PC-9 (cell line): ENCODE data around the gene KIF17. TPM values are rescaled to one million over a fixed set of nuclear protein-coding genes. Genes with fewer than 3 reads are reported as not detected.
A peak's percentile ranks its signal among the peaks of the same experiment; 100 is the strongest.

Experiments
- BruUV-seq: library from RNA; stranded (reverse); fragments of 400-500 nt; replicated peaks from 2 replicates; lab custom pipeline; 2021; lab: Mats Ljungman, UMichigan
- CTCF ChIA-PET: fragments of 300-600 bp; sonication (Branson Sonifier 250); formaldehyde crosslinking; loops from one replicate; lab custom pipeline; 2022; ENCODE audit warnings: antibody characterized with exemption; lab: Charles Lee
- POLR2A ChIA-PET: fragments of 300-600 bp; sonication (Branson Sonifier 250); formaldehyde crosslinking; loops from one replicate; lab custom pipeline; 2022; ENCODE audit warnings: antibody characterized with exemption; ENCODE audit not compliant: unreplicated experiment; lab: Charles Lee
- DNase-seq, 2 experiments: peaks; one replicate each; pipeline versions ENCODE4 v3.0.0 to v3.0.0-alpha.2; 2015 to 2022; ENCODE audit warnings: mixed read lengths in 1 of 2
- H2AFZ ChIP-seq: fragments of 200-600 bp; sonication (generic); 2 replicates; pipeline ENCODE4 v1.8.1; 2017; ENCODE audit warnings: antibody characterized with exemption
- H3F3A ChIP-seq: fragments of 200-600 bp; sonication (generic); 2 replicates; pipeline ENCODE4 v1.8.1; 2017; ENCODE audit warnings: antibody characterized with exemption, mild to moderate bottlenecking, low read depth; ENCODE audit not compliant: insufficient read depth
- H3K27ac ChIP-seq: fragments of 200-600 bp; sonication (generic); 2 replicates; pipeline ENCODE4 v1.6.1; 2016; ENCODE audit warnings: mixed run types
- H3K27me3 ChIP-seq: fragments of 200-600 bp; sonication (generic); 2 replicates; pipeline ENCODE4 v1.6.1; 2016; ENCODE audit warnings: low read depth, mixed run types; ENCODE audit not compliant: insufficient read depth
- H3K36me3 ChIP-seq: fragments of 200-600 bp; sonication (generic); 2 replicates; pipeline ENCODE4 v1.6.1; 2016; ENCODE audit warnings: low read depth, mixed run types
- H3K4me1 ChIP-seq: fragments of 200-600 bp; sonication (generic); replicated peaks from 2 replicates; pipeline ENCODE4 v1.6.1; 2016; ENCODE audit warnings: mixed run types; ENCODE audit not compliant: insufficient read depth
- H3K4me2 ChIP-seq: fragments of 200-600 bp; sonication (generic); 2 replicates; pipeline ENCODE4 v1.6.1; 2017; ENCODE audit warnings: mixed run types
- H3K4me3 ChIP-seq: fragments of 200-600 bp; sonication (generic); 2 replicates; pipeline ENCODE4 v1.6.1; 2016; ENCODE audit warnings: mixed run types
- H3K79me2 ChIP-seq: fragments of 200-600 bp; sonication (generic); 2 replicates; pipeline ENCODE4 v1.6.1; 2017; ENCODE audit warnings: low read depth, mixed run types
- H3K9me2 ChIP-seq: fragments of 200-600 bp; sonication (generic); 2 replicates; pipeline ENCODE4 v1.8.1; 2017; ENCODE audit warnings: mild to moderate bottlenecking; ENCODE audit not compliant: insufficient read depth
- H3K9me3 ChIP-seq: fragments of 200-600 bp; sonication (generic); 2 replicates; pipeline ENCODE4 v1.8.1; 2016; ENCODE audit warnings: low read depth; ENCODE audit not compliant: insufficient read depth
- H4K20me1 ChIP-seq: fragments of 200-600 bp; sonication (generic); 2 replicates; pipeline ENCODE4 v1.8.1; 2017; ENCODE audit not compliant: insufficient read depth
- EZH2 ChIP-seq: fragments of 200-600 bp; sonication (generic); IDR thresholded peaks from 2 replicates; pipeline ENCODE4 v1.8.0; 2017; ENCODE audit warnings: antibody characterized with exemption, low read depth
- intact Hi-C: fragments of 100-400 bp; cut with micrococcal nuclease; formaldehyde crosslinking; loops from one replicate; pipeline ENCODE4 v1.10.0; 2022; ENCODE audit not compliant: unreplicated experiment
- total RNA-seq: library from RNA; stranded (reverse); gene quantifications from 2 replicates; pipeline ENCODE4 v1.2.3, GENCODE V29; 2021
- TF ChIP-seq, protein P1 (sequence below): fragments of 200-600 bp; sonication (generic); conservative IDR thresholded peaks from 2 replicates; pipeline ENCODE4 v1.6.1; 2017; ENCODE audit warnings: mixed run types, antibody characterized with exemption, mild to moderate bottlenecking, moderate library complexity

The KIF17 gene
- total RNA-seq, 1 experiment from 2014 or later = 1.2 TPM

DNA sequence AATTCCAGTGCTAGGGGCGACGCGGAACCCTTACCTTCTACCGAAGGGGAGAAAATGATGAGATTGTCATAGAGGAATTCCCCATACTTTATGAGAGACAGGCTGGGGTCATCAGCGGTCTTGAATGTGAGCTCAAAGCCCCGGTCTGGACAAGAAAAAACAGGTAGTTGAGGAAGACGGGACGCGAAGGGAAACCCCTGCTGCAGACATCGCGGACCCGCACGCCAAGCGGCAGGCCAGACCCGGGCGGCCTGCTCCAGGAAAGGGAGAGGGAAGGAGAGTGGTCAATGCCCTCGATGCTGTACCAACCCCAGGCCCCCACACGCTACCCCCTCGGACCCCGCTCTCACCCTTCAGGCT, 57.0 kb downstream of the KIF17 start:
- Histone ChIP-seq H3K4me2 (peak overlapping the region; percentile 90), H3K79me2 (peaks cover 52% of the 10 kb centered on the region), H4K20me1 (peaks cover 9% of the 10 kb centered on the region; the same call in 1 of the 2 replicates), H3K4me3 (peak overlapping the region; percentile 92), H3K9me2 (no peaks in the 10 kb centered on the region), H2AFZ (peak overlapping the region; percentile 84), H3K9me3 (no peaks in the 10 kb centered on the region), H3K27ac (no peak overlapping the region), H3K4me1 (peaks cover 11% of the 10 kb centered on the region), H3K27me3 (no peaks in the 10 kb centered on the region), H3K36me3 (no peaks in the 10 kb centered on the region; the same call in 1 of the 2 replicates), H3F3A (no peaks in the 10 kb centered on the region; the same call in 1 of the 2 replicates)
- BruUV-seq = no TSS peak
- TF ChIP-seq EZH2 = no peak
- TF ChIP-seq, protein P1, sequence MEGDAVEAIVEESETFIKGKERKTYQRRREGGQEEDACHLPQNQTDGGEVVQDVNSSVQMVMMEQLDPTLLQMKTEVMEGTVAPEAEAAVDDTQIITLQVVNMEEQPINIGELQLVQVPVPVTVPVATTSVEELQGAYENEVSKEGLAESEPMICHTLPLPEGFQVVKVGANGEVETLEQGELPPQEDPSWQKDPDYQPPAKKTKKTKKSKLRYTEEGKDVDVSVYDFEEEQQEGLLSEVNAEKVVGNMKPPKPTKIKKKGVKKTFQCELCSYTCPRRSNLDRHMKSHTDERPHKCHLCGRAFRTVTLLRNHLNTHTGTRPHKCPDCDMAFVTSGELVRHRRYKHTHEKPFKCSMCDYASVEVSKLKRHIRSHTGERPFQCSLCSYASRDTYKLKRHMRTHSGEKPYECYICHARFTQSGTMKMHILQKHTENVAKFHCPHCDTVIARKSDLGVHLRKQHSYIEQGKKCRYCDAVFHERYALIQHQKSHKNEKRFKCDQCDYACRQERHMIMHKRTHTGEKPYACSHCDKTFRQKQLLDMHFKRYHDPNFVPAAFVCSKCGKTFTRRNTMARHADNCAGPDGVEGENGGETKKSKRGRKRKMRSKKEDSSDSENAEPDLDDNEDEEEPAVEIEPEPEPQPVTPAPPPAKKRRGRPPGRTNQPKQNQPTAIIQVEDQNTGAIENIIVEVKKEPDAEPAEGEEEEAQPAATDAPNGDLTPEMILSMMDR = no peak
- intact Hi-C loops = no loop called here
- DNase-seq = no peak
- ChIA-PET CTCF (no interaction called here), POLR2A (interaction anchor here (0.6 kb wide), 2 partner anchors 388 to 601 kb away, joined by 4 to 6 read pairs; no protein-coding TSS in a partner anchor)

DNA sequence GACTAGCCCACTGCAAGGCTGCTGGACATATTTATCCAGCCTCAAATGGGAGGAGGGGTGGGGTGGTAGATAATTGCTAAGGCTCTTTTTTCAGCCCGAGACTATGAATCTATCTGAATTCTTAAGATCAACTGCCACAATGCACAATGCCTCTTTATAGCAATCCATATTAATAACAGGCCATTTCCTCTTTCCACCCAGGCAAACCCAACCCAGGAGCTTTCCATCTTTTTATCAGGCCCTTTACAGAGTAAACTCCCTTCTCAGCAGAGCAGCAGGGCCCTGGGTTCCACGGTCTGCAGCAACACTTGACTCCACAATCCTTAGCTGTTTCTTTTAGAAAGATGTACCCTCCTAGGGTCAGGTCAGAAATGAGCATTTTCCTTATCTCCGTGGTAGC, 57.4 kb downstream of the KIF17 start:
- no peak for DNase-seq
- no peaks in the 10 kb centered on the region for H3K9me2 ChIP-seq
- H4K20me1 ChIP-seq = peaks cover 9% of the 10 kb centered on the region; the same call in 1 of the 2 replicates
- H3F3A ChIP-seq = no peaks in the 10 kb centered on the region; the same call in 1 of the 2 replicates
- CTCF ChIA-PET = interaction anchor here (0.6 kb wide), 1 partner anchor 138 kb away, joined by 10 read pairs; no protein-coding TSS in a partner anchor
- H2AFZ ChIP-seq = peak overlapping the region; percentile 84
- TSS peak; percentile 64 for BruUV-seq
- TF ChIP-seq, protein P1 = no peak
- no peak for TF ChIP-seq EZH2
- peaks cover 52% of the 10 kb centered on the region for H3K79me2 ChIP-seq
- H3K9me3 ChIP-seq = no peaks in the 10 kb centered on the region
- peaks cover 11% of the 10 kb centered on the region for H3K4me1 ChIP-seq
- no peak overlapping the region for H3K27ac ChIP-seq
- POLR2A ChIA-PET = interaction anchor here (0.6 kb wide), 1 partner anchor 389 kb away, joined by 4 read pairs; no protein-coding TSS in a partner anchor
- H3K4me3 ChIP-seq = peak overlapping the region; percentile 92
- no peaks in the 10 kb centered on the region for H3K27me3 ChIP-seq
- no peaks in the 10 kb centered on the region; the same call in 1 of the 2 replicates for H3K36me3 ChIP-seq
- intact Hi-C loops = no loop called here
- peak overlapping the region; percentile 90 for H3K4me2 ChIP-seq

DNA sequence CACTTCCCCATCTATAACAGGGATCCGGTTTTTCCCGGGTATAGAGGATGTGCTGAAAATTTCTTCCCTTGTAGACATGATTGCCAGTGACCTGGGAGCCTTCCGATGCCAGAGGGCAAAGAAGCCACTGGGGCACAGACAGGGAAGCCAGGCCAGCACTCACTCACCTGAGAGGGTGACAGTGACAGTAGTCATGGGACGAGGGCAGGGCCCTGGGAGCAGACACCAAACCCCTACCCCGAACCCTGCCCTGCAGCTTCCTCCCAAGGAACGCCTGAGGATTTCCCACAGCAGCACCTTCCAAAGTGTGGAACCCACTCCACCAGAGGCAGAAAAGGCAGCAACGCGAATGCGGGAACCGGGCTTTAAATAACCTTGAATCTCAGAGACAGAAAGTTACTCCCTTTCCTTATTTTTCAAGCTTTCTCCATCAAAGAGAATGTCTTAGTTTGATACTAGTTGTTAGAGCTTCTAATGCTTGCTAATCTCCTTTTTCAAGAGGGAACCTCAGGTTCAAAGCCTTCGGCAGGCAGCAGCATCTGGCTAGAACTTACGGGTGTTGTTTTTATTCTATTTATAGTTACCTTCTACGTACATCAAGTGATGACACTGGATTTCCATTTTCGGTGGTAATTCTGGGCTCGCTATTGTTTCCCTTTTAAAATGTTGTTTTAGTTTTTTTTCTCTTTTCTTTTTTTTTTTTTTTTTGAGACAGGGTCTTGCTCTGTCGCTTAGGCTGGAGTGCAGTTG, 59.5 kb downstream of the KIF17 start:
- H3K36me3 ChIP-seq = no peaks in the 10 kb centered on the region; the same call in 1 of the 2 replicates
- peaks cover 9% of the 10 kb centered on the region; the same call in 1 of the 2 replicates for H4K20me1 ChIP-seq
- H3K4me3 ChIP-seq = no peak overlapping the region
- TF ChIP-seq, protein P1 = no peak
- H3F3A ChIP-seq = peaks cover 4% of the 10 kb centered on the region; the same call in 1 of the 2 replicates
- peaks cover 52% of the 10 kb centered on the region for H3K79me2 ChIP-seq
- intact Hi-C loops = no loop called here
- H3K27ac ChIP-seq = no peak overlapping the region
- no peaks in the 10 kb centered on the region for H3K9me2 ChIP-seq
- no peak for DNase-seq
- H3K9me3 ChIP-seq = no peaks in the 10 kb centered on the region
- no peaks in the 10 kb centered on the region for H3K27me3 ChIP-seq
- CTCF ChIA-PET = interaction anchor here (0.7 kb wide), 1 partner anchor 268 kb away, joined by 12 read pairs; no protein-coding TSS in a partner anchor
- BruUV-seq = no TSS peak
- no peak overlapping the region for H3K4me2 ChIP-seq
- peaks cover 11% of the 10 kb centered on the region for H3K4me1 ChIP-seq
- POLR2A ChIA-PET = no interaction called here
- no peak overlapping the region for H2AFZ ChIP-seq
